Right cardiac atrium (tissue), 5 donors: ENCODE measurements around the gene LSAMP. TPM values are rescaled to one million over a fixed set of nuclear protein-coding genes. Genes with fewer than 3 reads are reported as not detected.
A peak's percentile ranks its signal among the peaks of the same experiment; 100 is the strongest.

Experiments used
- ATAC-seq, 2 donors: fragments of 200-7000 bp; cut with Tn5 transposase; one replicate each; pipeline versions ENCODE4 v1.8.0 to v1.9.1; 2020; ENCODE audit warnings: moderate library complexity in 2 of 2, mild to moderate bottlenecking in 1 of 2
- DNase-seq, 3 donors: peaks; one replicate each; pipeline ENCODE4 v3.0.0-alpha.2; 2020
- H3K27ac ChIP-seq: one replicate; pipeline ENCODE4 v1.5.1; 2013; ENCODE audit warnings: mild to moderate bottlenecking, low read length, control low read depth, moderate library complexity
- H3K27me3 ChIP-seq: one replicate; pipeline ENCODE4 v1.6.1; 2013; ENCODE audit not compliant: control insufficient read depth, insufficient read depth
- H3K4me1 ChIP-seq: one replicate; pipeline ENCODE4 v1.6.1; 2013; ENCODE audit warnings: low read length; ENCODE audit not compliant: control insufficient read depth, insufficient read depth
- H3K4me3 ChIP-seq: one replicate; pipeline ENCODE4 v1.5.1; 2013; ENCODE audit warnings: low read length, control low read depth
- H3K9me3 ChIP-seq: one replicate; pipeline ENCODE4 v1.6.1; 2013; ENCODE audit warnings: low read length; ENCODE audit not compliant: control insufficient read depth
- WGBS: extraction: QIAGEN DNeasy Blood & Tissue Kit; methylation state at CpG from one replicate; pipeline ENCODE4 v1.1.7; 2013; 5-methylcytosine and 5-hydroxymethylcytosine counted together
- intact Hi-C, 4 donors: fragments of 100-400 bp; cut with DNase I; formaldehyde crosslinking; loops; one replicate each; pipeline versions ENCODE4 v1.11.0 to v1.14.0; 2022 to 2023
- long read RNA-seq, 4 donors: library from polyadenylated mRNA; unstranded; transcript quantifications; one replicate each; pipeline ENCODE4 v2.0.0, GENCODE V29; 2020 to 2021
- polyA plus RNA-seq: library from polyadenylated mRNA; stranded (reverse); fragments of 200-250 nt; gene quantifications from one replicate; pipeline ENCODE4 v1.2.3, GENCODE V29; 2013
- total RNA-seq, 4 donors: library from RNA; stranded (reverse); fragmentation: NEBNext Ultra II Directional; extraction: Animal tissue kit (Norgen Biotek cat#: 25700); gene quantifications; one replicate each; pipeline ENCODE4 v1.2.1, GENCODE V29; 2021
- donor health status: healthy with polysubstance abuse.
- donor health status: DM: no; HTN: yes; CAD: no.
- donor health status: DM: no; HTN: no; CAD: no.
- donor health status: DM: no; HTN: yes; CAD: no; lungs with severe emphysema.
- donor health status: DM: yes; HTN: yes; CAD: no.

The LSAMP gene
- total RNA-seq (1 to 10 TPM; 2.5 to 6.2 (median 4.9) TPM), polyA plus RNA-seq (1.4 TPM)
- long read RNA-seq, donor 1, partial matches to known transcripts = 0 of 1 reads
- long read RNA-seq, donor 1, other reads (novel, unspliced or antisense) = 1 of 1 reads
- long read RNA-seq, donor 2 = 0 reads
- long read RNA-seq, donor 3, partial matches to known transcripts = 0 of 4 reads
- long read RNA-seq, donor 3, other reads (novel, unspliced or antisense) = 4 of 4 reads
- long read RNA-seq, donor 4 = 0 reads

DNA sequence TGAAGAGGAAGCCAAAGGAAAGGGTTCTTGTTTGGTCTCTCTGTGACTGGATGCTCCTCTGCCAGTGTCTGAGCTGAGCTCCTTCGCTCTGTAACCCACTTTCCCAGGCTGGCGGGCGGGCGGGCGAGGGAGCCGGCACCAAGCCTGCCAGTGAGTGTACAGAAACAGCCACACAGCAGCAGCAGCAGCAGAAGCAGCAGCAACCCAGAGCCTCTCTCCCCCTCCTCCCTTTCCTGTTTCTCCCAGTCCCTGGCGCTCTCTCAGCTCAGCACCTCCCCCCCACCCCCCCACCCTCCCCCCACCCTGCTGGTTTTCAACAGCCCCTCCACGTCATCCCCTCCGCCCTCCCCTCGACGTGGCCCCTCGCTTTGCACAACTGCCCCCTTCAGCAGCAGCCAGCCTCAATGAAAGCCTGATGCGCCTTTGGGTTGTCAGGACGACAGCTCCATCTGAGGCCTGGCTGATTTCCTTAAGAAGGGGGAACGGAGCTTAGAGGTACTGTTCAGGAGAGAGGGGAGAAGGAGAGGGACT lies at the start of gene LSAMP:
Gene LSAMP (minus strand): TSS at position 177 of the 531 bp plus-strand sequence.
- Histone ChIP-seq H3K27me3 (no peaks in the 10 kb centered on the region), H3K4me1 (no peaks in the 10 kb centered on the region), H3K27ac (no peak within 1 kb of the TSS), H3K4me3 (peak within 1 kb of the TSS; percentile 7), H3K9me3 (no peaks in the 10 kb centered on the region)
- 5% methylated on average over 15 of the region's 15 CpGs for WGBS
- ATAC-seq (peak; percentile 59 to 66), DNase-seq (peak; percentile 45 to 65 (median 48))
- intact Hi-C loops = no loop called here

DNA sequence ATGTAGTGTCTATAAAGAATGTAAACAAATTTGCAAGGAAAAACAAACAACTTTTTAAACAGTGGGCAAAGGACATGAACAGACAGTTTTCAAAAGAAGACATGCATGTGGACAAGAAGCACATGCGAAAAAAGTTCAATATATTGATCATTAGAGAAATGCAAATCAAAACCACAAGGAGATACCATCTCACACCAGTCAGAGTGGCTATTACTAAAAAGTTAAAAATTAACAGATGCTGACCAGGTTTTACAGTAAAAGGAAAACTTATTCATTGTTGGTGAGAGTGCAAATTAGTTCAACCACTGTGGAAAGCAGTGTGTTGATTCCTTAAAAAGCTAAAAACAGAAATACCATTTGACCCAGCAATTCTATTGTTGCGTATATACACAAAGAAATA lies 47.1 kb upstream of the LSAMP start:
- intact Hi-C loops = no loop called here

DNA sequence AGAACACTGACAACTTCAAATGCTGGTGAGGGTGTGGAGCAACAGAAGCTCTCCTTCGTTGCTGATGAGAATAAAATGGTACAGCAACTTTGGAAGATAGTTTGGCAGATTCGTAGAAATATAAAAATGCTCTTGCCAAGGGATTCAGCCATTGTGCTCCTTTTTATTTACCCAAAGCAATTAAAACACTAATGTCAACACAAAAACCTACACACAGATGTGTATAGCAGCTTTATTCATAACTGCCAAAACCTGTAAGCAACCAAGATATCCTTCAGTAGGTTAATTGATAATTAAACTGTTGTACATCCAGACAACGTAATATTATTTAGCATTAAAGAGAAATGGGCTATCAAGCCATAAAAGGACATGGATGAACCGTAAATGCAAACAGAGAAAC lies 37.8 kb upstream of the LSAMP start:
- Histone ChIP-seq H3K9me3 (no peaks in the 10 kb centered on the region), H3K27ac (no peak overlapping the region), H3K27me3 (no peaks in the 10 kb centered on the region), H3K4me1 (no peaks in the 10 kb centered on the region), H3K4me3 (no peak overlapping the region)
- no peak for DNase-seq
- intact Hi-C loops = no loop called here
- 71% methylated on average over 4 of the region's 4 CpGs for WGBS
- ATAC-seq = no peak

More for the DNA sequence above, 47.1 kb upstream of the LSAMP start:
- WGBS = 82% methylated on average over 2 of the region's 2 CpGs
- H3K27ac ChIP-seq = no peak overlapping the region
- no peak for DNase-seq
- no peaks in the 10 kb centered on the region for H3K9me3 ChIP-seq
- no peaks in the 10 kb centered on the region for H3K27me3 ChIP-seq
- H3K4me1 ChIP-seq = no peaks in the 10 kb centered on the region
- no peak for ATAC-seq
- no peak overlapping the region for H3K4me3 ChIP-seq

DNA sequence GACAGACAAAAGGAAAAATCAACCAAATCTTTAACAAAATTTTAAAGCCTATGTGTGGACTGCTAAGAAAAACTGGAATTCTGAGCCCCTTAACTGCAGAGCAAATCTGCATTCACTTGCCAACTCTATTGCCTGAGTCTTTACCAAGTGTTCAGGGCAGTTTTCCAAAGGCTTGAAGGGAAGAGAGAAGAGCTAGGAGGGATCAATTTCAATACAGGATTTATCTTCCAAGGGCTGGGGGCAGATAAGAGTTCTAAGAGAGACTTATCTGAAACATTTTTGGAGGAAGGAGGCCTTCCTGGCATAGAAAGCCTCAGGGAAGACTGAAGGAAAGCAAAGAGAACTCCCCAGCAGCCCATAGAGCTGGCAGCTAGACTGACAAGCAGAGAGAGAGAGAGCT lies 31.4 kb upstream of the LSAMP start:
- no peak for DNase-seq
- intact Hi-C loops = no loop called here
- no peaks in the 10 kb centered on the region for H3K4me1 ChIP-seq
- H3K9me3 ChIP-seq = no peaks in the 10 kb centered on the region
- H3K4me3 ChIP-seq = no peak overlapping the region
- H3K27ac ChIP-seq = no peak overlapping the region
- no peaks in the 10 kb centered on the region for H3K27me3 ChIP-seq
- no peak for ATAC-seq

DNA sequence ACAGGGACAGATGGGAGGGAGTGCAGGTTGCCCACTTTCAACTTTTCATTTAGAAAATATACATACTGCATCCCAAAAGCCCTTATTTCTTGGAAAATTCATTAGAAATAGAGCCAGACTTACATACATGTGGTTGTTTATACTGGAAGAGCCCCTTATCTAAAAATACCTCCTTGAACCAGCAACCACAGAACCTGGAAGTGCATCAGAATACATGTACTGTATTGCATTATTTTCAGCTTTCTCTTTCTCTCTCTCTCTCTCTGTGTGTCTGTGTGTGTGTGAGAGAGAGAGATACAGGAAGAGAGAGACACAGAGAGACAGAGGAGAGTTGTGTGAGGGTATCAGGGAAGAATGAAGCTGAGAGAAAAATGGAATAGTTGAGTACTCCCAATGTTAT lies 29.5 kb upstream of the LSAMP start:
- no peaks in the 10 kb centered on the region for H3K27me3 ChIP-seq
- H3K9me3 ChIP-seq = no peaks in the 10 kb centered on the region
- no peak for ATAC-seq
- no peak for DNase-seq
- H3K4me3 ChIP-seq = no peak overlapping the region
- H3K27ac ChIP-seq = no peak overlapping the region
- intact Hi-C loops = no loop called here
- H3K4me1 ChIP-seq = no peaks in the 10 kb centered on the region

DNA sequence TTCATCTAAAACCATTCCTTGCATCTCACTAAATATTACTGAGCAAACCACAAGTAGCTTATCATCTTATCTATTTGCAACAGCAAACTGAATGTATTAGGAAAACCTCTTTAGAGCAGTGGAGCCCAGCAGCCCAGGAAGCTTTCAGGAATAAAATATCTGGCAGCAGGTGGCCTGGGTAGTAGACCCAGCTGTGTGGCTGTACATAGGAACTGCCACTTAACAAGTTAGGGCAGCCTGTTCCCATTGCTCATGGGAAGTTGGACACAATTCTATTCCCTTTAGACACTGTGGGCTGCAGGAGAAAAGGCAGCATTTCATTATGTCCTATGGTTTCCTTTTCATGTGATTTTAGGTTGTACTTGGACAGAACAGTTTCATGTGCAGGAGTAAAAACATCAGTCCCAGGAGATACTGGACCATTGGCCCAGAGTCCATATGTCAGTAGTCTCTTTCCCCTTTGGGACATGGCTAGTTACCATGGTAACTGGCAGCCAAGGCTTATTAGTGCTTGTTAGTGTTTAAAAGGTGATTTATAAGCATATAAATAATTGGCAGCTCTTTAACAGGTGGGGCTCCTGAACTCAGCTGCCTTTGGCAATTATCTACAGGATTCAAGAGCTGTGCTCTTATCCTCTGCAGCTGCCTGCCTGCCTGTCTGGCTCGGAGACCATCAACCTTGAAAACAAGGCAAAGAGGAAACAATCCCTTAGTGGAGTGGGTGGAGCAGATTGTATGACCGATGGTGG lies 28.9 kb upstream of the LSAMP start:
- Histone ChIP-seq H3K4me3 (no peak overlapping the region), H3K9me3 (no peaks in the 10 kb centered on the region), H3K4me1 (no peaks in the 10 kb centered on the region), H3K27me3 (no peaks in the 10 kb centered on the region), H3K27ac (no peak overlapping the region)
- no peak for ATAC-seq
- 13% methylated on average over 2 of the region's 2 CpGs for WGBS
- intact Hi-C loops = no loop called here
- DNase-seq = no peak

DNA sequence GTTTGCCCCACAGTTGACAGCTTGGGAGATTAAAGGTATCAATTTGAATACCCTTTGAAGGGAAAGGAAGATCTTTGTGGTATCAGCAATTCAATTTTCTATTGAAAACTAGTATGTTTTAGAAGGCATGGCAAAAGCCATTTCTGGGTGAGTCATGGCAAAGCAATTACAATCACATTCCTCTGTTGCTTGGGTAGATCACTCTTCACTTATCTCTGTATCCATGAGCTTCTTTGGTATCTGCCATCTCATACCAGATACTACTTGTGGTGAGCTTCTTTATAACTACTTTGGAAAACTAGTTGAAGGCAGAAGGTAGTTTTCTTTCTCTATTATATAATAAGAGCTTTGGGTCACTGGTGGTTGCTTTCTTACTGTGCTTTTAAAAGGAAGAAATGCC lies 28.3 kb upstream of the LSAMP start:
- Histone ChIP-seq H3K9me3 (no peaks in the 10 kb centered on the region), H3K27ac (no peak overlapping the region), H3K4me3 (no peak overlapping the region), H3K27me3 (no peaks in the 10 kb centered on the region), H3K4me1 (no peaks in the 10 kb centered on the region)
- DNase-seq (no peak), ATAC-seq (no peak)
- intact Hi-C loops = no loop called here

DNA sequence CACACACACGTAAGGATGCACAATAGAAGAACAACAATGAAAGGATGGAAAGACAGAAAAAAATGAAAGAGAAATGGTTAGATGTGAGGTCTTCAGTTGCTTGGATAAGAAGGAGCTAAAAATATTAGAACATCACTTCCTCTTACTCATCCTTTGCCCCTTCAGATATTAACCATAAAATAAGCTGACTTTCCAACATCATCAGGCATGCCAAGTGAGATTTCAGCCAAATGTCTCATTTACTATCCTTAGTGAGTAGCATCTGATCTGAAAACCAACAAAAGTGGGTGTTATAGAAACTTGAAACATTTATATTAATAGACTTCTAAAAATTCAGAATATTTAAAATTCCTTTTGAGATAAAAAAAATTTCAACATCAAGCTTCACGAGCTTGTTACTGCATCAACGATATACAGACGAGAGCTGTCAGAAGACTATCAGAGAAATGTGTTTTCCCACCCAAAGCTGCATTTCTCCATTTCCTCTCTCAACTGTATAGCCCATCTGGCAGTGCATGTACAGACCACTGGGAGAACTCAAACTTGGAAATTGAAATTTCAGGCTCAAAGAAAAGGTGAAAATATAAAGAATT lies 25.4 kb upstream of the LSAMP start:
- no peaks in the 10 kb centered on the region for H3K27me3 ChIP-seq
- no peaks in the 10 kb centered on the region for H3K4me1 ChIP-seq
- no peaks in the 10 kb centered on the region for H3K9me3 ChIP-seq
- intact Hi-C loops = no loop called here
- DNase-seq (no peak), ATAC-seq (no peak)
- H3K27ac ChIP-seq = no peak overlapping the region
- WGBS = 53% methylated on average over 4 of the region's 4 CpGs
- H3K4me3 ChIP-seq = no peak overlapping the region

DNA sequence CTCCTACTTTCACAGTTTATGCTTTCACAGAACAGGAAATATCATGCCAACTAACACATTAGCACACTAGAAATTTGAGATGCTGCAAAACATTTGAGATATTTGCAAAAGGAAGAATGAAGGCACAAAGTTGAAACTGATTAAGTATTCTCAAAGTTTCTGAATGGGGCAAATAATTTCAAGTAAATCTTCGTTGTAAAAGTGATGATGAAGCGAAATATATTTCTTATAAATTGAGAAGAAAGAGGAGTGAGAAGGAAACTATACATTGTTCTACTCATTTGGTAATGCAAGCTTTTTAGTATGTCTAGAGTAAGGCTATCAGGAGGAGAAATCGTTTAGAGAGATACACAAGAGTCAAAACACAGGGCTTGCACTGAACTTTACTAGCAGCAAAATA lies 24.3 kb upstream of the LSAMP start:
- ATAC-seq (no peak), DNase-seq (no peak)
- intact Hi-C loops = no loop called here
- no peaks in the 10 kb centered on the region for H3K4me1 ChIP-seq
- 73% methylated on average over 3 of the region's 3 CpGs for WGBS
- no peaks in the 10 kb centered on the region for H3K27me3 ChIP-seq
- no peak overlapping the region for H3K4me3 ChIP-seq
- no peaks in the 10 kb centered on the region for H3K9me3 ChIP-seq
- no peak overlapping the region for H3K27ac ChIP-seq

DNA sequence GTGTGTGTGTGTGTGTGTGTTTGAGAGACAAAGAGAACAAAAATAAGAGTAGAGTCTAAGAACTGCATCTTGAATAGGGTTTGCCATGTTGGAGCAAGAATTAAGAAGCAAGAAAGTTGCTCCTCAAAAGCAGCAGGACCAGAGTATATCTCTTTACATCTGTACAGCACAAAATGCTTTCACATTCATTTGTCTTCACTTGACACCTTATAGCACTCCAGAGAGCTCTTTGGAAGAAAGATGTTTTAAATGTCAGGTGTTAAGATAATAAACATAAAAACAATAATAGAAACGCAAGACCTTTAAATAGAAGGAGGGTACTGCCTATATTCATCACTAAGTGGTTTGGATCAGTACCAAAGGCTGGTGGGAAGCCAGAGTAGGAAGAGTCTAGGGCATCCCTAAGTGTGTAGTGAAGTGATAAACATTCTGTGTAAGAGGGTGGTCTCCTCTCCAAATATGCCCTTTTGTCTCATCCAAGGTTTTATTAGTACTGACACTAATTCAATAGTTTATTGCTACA lies 19.1 kb upstream of the LSAMP start:
- 65% methylated on average over 1 of the region's 1 CpG for WGBS
- H3K9me3 ChIP-seq = no peaks in the 10 kb centered on the region
- intact Hi-C loops = no loop called here
- no peak overlapping the region for H3K27ac ChIP-seq
- no peaks in the 10 kb centered on the region for H3K27me3 ChIP-seq
- no peak overlapping the region for H3K4me3 ChIP-seq
- ATAC-seq (no peak), DNase-seq (no peak)
- H3K4me1 ChIP-seq = no peaks in the 10 kb centered on the region

DNA sequence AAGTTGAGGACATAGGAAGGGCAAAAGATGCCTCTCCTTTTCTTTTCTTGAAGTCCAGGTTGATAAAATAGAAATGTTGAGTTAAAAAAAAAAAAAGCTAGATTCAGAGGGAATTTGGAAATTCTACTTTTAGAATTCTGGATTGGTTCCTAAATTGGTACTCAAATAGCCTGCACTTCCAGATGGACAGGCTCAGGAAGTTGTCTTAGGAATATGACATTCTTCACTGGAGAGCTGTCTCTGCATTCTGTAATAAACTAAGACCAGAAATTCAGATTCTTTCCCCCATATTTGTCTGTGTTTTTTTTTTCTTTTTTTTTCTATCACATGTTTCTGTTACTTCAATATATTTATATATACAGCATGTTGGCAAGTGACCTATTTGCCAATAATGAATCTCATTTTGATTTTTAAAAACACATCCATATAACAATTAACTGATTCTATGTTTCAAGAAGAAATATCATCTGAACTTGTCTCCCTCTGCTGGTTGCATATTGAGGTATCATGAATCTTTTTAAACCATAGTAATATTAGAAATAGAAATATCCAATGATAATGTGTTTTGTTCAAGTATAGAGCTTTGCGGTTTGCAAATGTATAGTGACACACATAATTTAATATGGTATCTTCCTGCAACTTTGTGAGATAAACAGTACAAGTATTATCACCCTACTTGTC lies 8.5 kb upstream of the LSAMP start:
- Histone ChIP-seq H3K4me1 (no peaks in the 10 kb centered on the region), H3K4me3 (no peak overlapping the region), H3K27me3 (no peaks in the 10 kb centered on the region), H3K27ac (no peak overlapping the region), H3K9me3 (no peaks in the 10 kb centered on the region)
- ATAC-seq (no peak), DNase-seq (no peak)
- WGBS = 67% methylated on average over 1 of the region's 1 CpG
- intact Hi-C loops = no loop called here
